ENCODE data around the gene PRODH.

DNA sequence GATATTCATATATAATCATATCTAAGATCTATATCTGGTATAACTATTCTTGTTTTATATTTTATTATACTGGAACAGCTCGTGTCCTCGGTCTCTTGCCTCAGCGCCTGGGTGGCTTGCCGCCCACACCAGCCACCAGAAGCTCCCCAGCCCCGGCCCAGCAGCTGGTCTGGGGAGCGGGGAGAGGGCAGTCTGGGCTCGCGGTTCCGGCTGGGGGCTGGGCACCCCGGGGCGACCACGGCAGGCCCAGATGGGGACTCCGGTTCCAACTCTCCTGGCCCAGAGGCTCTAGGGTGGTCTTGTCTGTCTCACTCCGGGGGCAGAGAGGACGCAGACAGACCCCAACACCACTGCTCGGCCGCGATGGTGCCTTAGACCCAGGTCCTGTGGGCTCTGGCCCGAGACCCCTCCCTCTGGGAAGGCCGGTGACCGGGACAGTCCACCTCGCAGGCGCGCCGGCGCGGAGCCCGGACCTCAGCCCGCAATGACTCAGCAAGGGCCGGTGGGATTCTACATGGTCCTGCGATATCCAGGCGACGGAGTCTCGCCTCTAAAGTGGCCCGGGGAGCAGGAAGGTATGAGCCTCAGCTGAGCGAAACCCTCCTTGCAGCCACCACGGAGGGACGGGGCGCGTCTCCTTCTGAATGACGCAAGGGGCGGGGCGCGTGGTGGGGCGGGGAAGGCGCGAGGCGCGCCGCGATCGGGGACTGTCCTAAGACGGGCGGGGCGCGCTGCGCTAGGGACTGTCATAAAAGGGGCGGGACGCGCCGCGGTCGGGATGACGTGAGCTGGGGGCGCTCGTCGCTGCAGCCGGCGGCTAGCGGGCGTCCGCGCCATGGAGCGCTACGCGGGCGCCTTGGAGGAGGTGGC is 30.3 kb downstream of the PRODH start, which contains the start of gene DGCR6:
- no peak for TF ChIP-seq REST (IDR thresholded peaks at IDR 0.05; ENCODE audit: unreplicated experiment)
- no peak for TF ChIP-seq EZH2 (IDR thresholded peaks at IDR 0.05; ENCODE audit: low read depth, unreplicated experiment)
- TF ChIP-seq, protein P1, sequence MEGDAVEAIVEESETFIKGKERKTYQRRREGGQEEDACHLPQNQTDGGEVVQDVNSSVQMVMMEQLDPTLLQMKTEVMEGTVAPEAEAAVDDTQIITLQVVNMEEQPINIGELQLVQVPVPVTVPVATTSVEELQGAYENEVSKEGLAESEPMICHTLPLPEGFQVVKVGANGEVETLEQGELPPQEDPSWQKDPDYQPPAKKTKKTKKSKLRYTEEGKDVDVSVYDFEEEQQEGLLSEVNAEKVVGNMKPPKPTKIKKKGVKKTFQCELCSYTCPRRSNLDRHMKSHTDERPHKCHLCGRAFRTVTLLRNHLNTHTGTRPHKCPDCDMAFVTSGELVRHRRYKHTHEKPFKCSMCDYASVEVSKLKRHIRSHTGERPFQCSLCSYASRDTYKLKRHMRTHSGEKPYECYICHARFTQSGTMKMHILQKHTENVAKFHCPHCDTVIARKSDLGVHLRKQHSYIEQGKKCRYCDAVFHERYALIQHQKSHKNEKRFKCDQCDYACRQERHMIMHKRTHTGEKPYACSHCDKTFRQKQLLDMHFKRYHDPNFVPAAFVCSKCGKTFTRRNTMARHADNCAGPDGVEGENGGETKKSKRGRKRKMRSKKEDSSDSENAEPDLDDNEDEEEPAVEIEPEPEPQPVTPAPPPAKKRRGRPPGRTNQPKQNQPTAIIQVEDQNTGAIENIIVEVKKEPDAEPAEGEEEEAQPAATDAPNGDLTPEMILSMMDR (conservative IDR thresholded peaks at IDR 0.05; ENCODE audit: low read depth in 2 of 2) = no peak
- TF ChIP-seq POLR2AphosphoS5 (IDR thresholded peaks at IDR 0.05; ENCODE audit: low read depth) = no peak
- no peak for TF ChIP-seq STAT1 (IDR thresholded peaks at IDR 0.05; ENCODE audit: unreplicated experiment)
- no peak for TF ChIP-seq NANOG (IDR thresholded peaks at IDR 0.05; ENCODE audit: borderline replicate concordance)
- no peak for TF ChIP-seq EZH2phosphoT487 (IDR thresholded peaks at IDR 0.05; ENCODE audit: unreplicated experiment)
- TF ChIP-seq ZNF331 (CRISPR knock-in tag; IDR thresholded peaks at IDR 0.05; ENCODE audit: low read depth) = no peak
- no peak for TF ChIP-seq CREB1 (CRISPR knock-in tag; IDR thresholded peaks at IDR 0.05; ENCODE audit: low read depth)
- TF ChIP-seq, protein P2, sequence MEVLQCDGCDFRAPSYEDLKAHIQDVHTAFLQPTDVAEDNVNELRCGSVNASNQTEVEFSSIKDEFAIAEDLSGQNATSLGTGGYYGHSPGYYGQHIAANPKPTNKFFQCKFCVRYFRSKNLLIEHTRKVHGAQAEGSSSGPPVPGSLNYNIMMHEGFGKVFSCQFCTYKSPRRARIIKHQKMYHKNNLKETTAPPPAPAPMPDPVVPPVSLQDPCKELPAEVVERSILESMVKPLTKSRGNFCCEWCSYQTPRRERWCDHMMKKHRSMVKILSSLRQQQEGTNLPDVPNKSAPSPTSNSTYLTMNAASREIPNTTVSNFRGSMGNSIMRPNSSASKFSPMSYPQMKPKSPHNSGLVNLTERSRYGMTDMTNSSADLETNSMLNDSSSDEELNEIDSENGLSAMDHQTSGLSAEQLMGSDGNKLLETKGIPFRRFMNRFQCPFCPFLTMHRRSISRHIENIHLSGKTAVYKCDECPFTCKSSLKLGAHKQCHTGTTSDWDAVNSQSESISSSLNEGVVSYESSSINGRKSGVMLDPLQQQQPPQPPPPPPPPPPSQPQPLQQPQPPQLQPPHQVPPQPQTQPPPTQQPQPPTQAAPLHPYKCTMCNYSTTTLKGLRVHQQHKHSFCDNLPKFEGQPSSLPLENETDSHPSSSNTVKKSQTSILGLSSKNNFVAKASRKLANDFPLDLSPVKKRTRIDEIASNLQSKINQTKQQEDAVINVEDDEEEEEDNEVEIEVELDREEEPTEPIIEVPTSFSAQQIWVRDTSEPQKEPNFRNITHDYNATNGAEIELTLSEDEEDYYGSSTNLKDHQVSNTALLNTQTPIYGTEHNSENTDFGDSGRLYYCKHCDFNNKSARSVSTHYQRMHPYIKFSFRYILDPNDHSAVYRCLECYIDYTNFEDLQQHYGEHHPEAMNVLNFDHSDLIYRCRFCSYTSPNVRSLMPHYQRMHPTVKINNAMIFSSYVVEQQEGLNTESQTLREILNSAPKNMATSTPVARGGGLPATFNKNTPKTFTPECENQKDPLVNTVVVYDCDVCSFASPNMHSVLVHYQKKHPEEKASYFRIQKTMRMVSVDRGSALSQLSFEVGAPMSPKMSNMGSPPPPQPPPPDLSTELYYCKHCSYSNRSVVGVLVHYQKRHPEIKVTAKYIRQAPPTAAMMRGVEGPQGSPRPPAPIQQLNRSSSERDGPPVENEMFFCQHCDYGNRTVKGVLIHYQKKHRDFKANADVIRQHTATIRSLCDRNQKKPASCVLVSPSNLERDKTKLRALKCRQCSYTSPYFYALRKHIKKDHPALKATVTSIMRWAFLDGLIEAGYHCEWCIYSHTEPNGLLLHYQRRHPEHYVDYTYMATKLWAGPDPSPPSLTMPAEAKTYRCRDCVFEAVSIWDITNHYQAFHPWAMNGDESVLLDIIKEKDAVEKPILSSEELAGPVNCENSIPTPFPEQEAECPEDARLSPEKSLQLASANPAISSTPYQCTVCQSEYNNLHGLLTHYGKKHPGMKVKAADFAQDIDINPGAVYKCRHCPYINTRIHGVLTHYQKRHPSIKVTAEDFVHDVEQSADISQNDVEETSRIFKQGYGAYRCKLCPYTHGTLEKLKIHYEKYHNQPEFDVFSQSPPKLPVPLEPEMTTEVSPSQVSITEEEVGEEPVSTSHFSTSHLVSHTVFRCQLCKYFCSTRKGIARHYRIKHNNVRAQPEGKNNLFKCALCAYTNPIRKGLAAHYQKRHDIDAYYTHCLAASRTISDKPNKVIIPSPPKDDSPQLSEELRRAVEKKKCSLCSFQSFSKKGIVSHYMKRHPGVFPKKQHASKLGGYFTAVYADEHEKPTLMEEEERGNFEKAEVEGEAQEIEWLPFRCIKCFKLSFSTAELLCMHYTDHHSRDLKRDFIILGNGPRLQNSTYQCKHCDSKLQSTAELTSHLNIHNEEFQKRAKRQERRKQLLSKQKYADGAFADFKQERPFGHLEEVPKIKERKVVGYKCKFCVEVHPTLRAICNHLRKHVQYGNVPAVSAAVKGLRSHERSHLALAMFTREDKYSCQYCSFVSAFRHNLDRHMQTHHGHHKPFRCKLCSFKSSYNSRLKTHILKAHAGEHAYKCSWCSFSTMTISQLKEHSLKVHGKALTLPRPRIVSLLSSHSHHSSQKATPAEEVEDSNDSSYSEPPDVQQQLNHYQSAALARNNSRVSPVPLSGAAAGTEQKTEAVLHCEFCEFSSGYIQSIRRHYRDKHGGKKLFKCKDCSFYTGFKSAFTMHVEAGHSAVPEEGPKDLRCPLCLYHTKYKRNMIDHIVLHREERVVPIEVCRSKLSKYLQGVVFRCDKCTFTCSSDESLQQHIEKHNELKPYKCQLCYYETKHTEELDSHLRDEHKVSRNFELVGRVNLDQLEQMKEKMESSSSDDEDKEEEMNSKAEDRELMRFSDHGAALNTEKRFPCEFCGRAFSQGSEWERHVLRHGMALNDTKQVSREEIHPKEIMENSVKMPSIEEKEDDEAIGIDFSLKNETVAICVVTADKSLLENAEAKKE (CRISPR knock-in tag; IDR thresholded peaks at IDR 0.05) = no peak
- TF ChIP-seq JUNB (IDR thresholded peaks at IDR 0.05; ENCODE audit: unreplicated experiment) = no peak
- TF ChIP-seq, protein P3, sequence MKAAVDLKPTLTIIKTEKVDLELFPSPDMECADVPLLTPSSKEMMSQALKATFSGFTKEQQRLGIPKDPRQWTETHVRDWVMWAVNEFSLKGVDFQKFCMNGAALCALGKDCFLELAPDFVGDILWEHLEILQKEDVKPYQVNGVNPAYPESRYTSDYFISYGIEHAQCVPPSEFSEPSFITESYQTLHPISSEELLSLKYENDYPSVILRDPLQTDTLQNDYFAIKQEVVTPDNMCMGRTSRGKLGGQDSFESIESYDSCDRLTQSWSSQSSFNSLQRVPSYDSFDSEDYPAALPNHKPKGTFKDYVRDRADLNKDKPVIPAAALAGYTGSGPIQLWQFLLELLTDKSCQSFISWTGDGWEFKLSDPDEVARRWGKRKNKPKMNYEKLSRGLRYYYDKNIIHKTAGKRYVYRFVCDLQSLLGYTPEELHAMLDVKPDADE (IDR thresholded peaks at IDR 0.05) = no peak
- no peak for TF ChIP-seq ZNF114 (CRISPR knock-in tag; IDR thresholded peaks at IDR 0.05)

Data from GM23338 (cell line).